Cardiac muscle cell (in vitro differentiated cells and primary cell): ENCODE measurements around the gene COL25A1. TPM values are rescaled to one million over a fixed set of nuclear protein-coding genes. Genes with fewer than 3 reads are reported as not detected.
A peak's percentile ranks its signal among the peaks of the same experiment; 100 is the strongest.

Source experiments
- DNase-seq, 2 donors: peaks; one replicate each; pipeline versions ENCODE4 v3.0.0 to v3.0.0-alpha.2; 2010 to 2017; ENCODE audit warnings: low read depth in 1 of 2, low spot score in 1 of 2
- H3K27ac ChIP-seq: fragments of 200-600 bp; sonication (generic); 2 replicates; pipeline ENCODE4 v1.5.1; 2016
- H3K27me3 ChIP-seq: fragments of 200-600 bp; sonication (generic); 2 replicates; pipeline ENCODE4 v1.6.0; 2016; ENCODE audit warnings: control low read depth
- H3K36me3 ChIP-seq: fragments of 200-600 bp; sonication (generic); 2 replicates; pipeline ENCODE4 v1.5.1; 2016; ENCODE audit warnings: control low read depth
- H3K4me1 ChIP-seq: fragments of 200-600 bp; sonication (generic); 2 replicates; pipeline ENCODE4 v1.8.1; 2017; ENCODE audit warnings: low read depth, mild to moderate bottlenecking, mixed run types
- H3K4me3 ChIP-seq: fragments of 200-600 bp; sonication (generic); 2 replicates; pipeline ENCODE4 v1.5.1; 2016; ENCODE audit warnings: mild to moderate bottlenecking
- H3K9me3 ChIP-seq: fragments of 200-600 bp; sonication (generic); 2 replicates; pipeline ENCODE4 v1.5.1; 2017; ENCODE audit warnings: low read depth, mild to moderate bottlenecking, control low read depth
- CTCF ChIP-seq: IDR thresholded peaks from 2 replicates; pipeline ENCODE4 v1.5.1; 2012; ENCODE audit warnings: low read depth, mild to moderate bottlenecking, low read length
- polyA plus RNA-seq: library from polyadenylated mRNA; unstranded; fragments of >200 nt; fragmentation: Nextera tagmentation; extraction: Ambion mirVana; gene quantifications from 2 replicates; pipeline ENCODE4 v1.2.1, GENCODE V29; 2016
- total RNA-seq: library from RNA; depleted of rRNA; stranded (reverse); fragments of >200 nt; gene quantifications from 2 replicates; pipeline ENCODE4 v1.2.3, GENCODE V29; 2016

The COL25A1 gene
- total and polyA plus RNA-seq, 2 experiments from 2014 or later: 3.5 to 8.4 TPM

GRCh38 chr4:109123951-109124350, 178.5 kb downstream of the COL25A1 start:
- no peaks in the 10 kb centered on the region for H3K36me3 ChIP-seq
- TF ChIP-seq CTCF: no peak
- no peaks in the 10 kb centered on the region for H3K27me3 ChIP-seq
- no peak overlapping the region for H3K27ac ChIP-seq
- H3K4me3 ChIP-seq: no peak overlapping the region
- H3K9me3 ChIP-seq: no peaks in the 10 kb centered on the region
- DNase-seq: no peak
- H3K4me1 ChIP-seq: peaks cover 6% of the 10 kb centered on the region

- Histone ChIP-seq H3K4me3 (no peak overlapping the region), H3K27me3 (no peaks in the 10 kb centered on the region)
- no peak for TF ChIP-seq CTCF
These were observed 180.9 kb downstream of the COL25A1 start for GRCh38 chr4:109121561-109121960.

GRCh38 chr4:109119852-109120251, 182.6 kb downstream of the COL25A1 start:
- TF ChIP-seq CTCF: no peak
- H3K36me3 ChIP-seq: no peaks in the 10 kb centered on the region
- no peak for DNase-seq

More at GRCh38 chr4:109121561-109121960, 180.9 kb downstream of the COL25A1 start:
- Histone ChIP-seq H3K4me1 (peaks cover 8% of the 10 kb centered on the region), H3K9me3 (no peaks in the 10 kb centered on the region), H3K27ac (no peak overlapping the region), H3K36me3 (no peaks in the 10 kb centered on the region)
- no peak for DNase-seq

GRCh38 chr4:109118635-109119034, 183.8 kb downstream of the COL25A1 start:
- TF ChIP-seq CTCF: no peak
- Histone ChIP-seq H3K9me3 (no peaks in the 10 kb centered on the region), H3K27me3 (no peaks in the 10 kb centered on the region), H3K4me1 (peaks cover 3% of the 10 kb centered on the region), H3K27ac (no peak overlapping the region), H3K4me3 (no peak overlapping the region), H3K36me3 (no peaks in the 10 kb centered on the region)
- no peak for DNase-seq

More at GRCh38 chr4:109119852-109120251, 182.6 kb downstream of the COL25A1 start:
- H3K4me1 ChIP-seq: peaks cover 4% of the 10 kb centered on the region
- H3K27ac ChIP-seq: no peak overlapping the region
- H3K27me3 ChIP-seq: no peaks in the 10 kb centered on the region
- no peaks in the 10 kb centered on the region for H3K9me3 ChIP-seq
- H3K4me3 ChIP-seq: no peak overlapping the region

GRCh38 chr4:109114501-109114900, 188.0 kb downstream of the COL25A1 start:
- no peaks in the 10 kb centered on the region for H3K27me3 ChIP-seq
- peaks cover 3% of the 10 kb centered on the region for H3K4me1 ChIP-seq
- H3K27ac ChIP-seq: no peak overlapping the region
- H3K9me3 ChIP-seq: no peaks in the 10 kb centered on the region
- no peak for TF ChIP-seq CTCF
- DNase-seq: no peak
- H3K4me3 ChIP-seq: no peak overlapping the region
- H3K36me3 ChIP-seq: no peaks in the 10 kb centered on the region

- H3K36me3 ChIP-seq: no peaks in the 10 kb centered on the region
- no peak for TF ChIP-seq CTCF
- H3K27me3 ChIP-seq: no peaks in the 10 kb centered on the region
- no peak overlapping the region for H3K27ac ChIP-seq
- H3K4me1 ChIP-seq: peaks cover 3% of the 10 kb centered on the region
- H3K9me3 ChIP-seq: no peaks in the 10 kb centered on the region
- DNase-seq: peak in 1 of 2 donors; percentile 11
- H3K4me3 ChIP-seq: no peak overlapping the region
These were observed 188.9 kb downstream of the COL25A1 start for GRCh38 chr4:109113521-109113920.
